Stimulated activated naive B cell treated with anti-CD40 and anti-IgM and Interleukin-4, amounts not matched to agents 10 μg/mL and 1 μg/mL and 100 μg/mL, for 72 hours (primary cell): Measurements from ENCODE around the gene KBTBD8.

Experiments used
- ATAC-seq, 2 donors: fragments of 150-1000 bp; cut with Tn5 transposase; replicated peaks; 2 replicates each; pipeline ENCODE4 v1.10.0; 2021; ENCODE audit warnings: moderate library complexity in 1 of 2
- DNase-seq: peaks from one replicate; pipeline ENCODE4 v3.0.0; 2021
- H3K27ac Mint-ChIP-seq: one replicate; pipeline ENCODE4 v1.8.0; 2022; ENCODE audit warnings: mild to moderate bottlenecking, mixed read lengths
- H3K27me3 Mint-ChIP-seq, 2 donors: one replicate each; pipeline ENCODE4 v1.8.0; 2022; ENCODE audit warnings: mixed read lengths in 2 of 2
- H3K36me3 Mint-ChIP-seq, 2 donors: one replicate each; pipeline ENCODE4 v1.8.0; 2022; ENCODE audit warnings: mixed read lengths in 2 of 2, mild to moderate bottlenecking in 1 of 2
- H3K4me1 Mint-ChIP-seq, 2 donors: one replicate each; pipeline ENCODE4 v1.8.0; 2022; ENCODE audit warnings: mixed read lengths in 2 of 2, mild to moderate bottlenecking in 1 of 2
- H3K4me3 Mint-ChIP-seq, 2 donors: one replicate each; pipeline ENCODE4 v1.8.0; 2022; ENCODE audit warnings: mild to moderate bottlenecking in 2 of 2, mixed read lengths in 2 of 2, moderate library complexity in 1 of 2
- H3K9me3 Mint-ChIP-seq, 2 donors: one replicate each; pipeline ENCODE4 v1.8.0; 2022; ENCODE audit warnings: mixed read lengths in 2 of 2, mild to moderate bottlenecking in 1 of 2

KBTBD8 gene

GRCh38 chr3:67006460-67006859 lies 8.4 kb downstream of the KBTBD8 start:
- H3K27ac Mint-ChIP-seq: no peak overlapping the region
- H3K4me1 Mint-ChIP-seq: peaks cover 33 to 68% of the 10 kb centered on the region in 2 donors
- ATAC-seq: no peak
- peaks cover 0 to 3% of the 10 kb centered on the region in 2 donors for H3K9me3 Mint-ChIP-seq
- no peak for DNase-seq
- H3K4me3 Mint-ChIP-seq: no peak overlapping the region
- H3K36me3 Mint-ChIP-seq: peaks cover 54 to 59% of the 10 kb centered on the region in 2 donors
- H3K27me3 Mint-ChIP-seq: no peaks in the 10 kb centered on the region

GRCh38 chr3:67008388-67008787 lies 10.3 kb downstream of the KBTBD8 start:
- DNase-seq (no peak), ATAC-seq (no peak)
- Mint-ChIP-seq H3K36me3 (peaks cover 58 to 67% of the 10 kb centered on the region in 2 donors), H3K27me3 (no peaks in the 10 kb centered on the region), H3K9me3 (peaks cover 0 to 3% of the 10 kb centered on the region in 2 donors), H3K4me3 (no peak overlapping the region), H3K4me1 (peaks cover 35 to 68% of the 10 kb centered on the region in 2 donors), H3K27ac (no peak overlapping the region)

GRCh38 chr3:67009716-67010115 lies 11.6 kb downstream of the KBTBD8 start:
- Mint-ChIP-seq H3K27me3 (no peaks in the 10 kb centered on the region), H3K4me3 (no peak overlapping the region), H3K9me3 (no peaks in the 10 kb centered on the region), H3K36me3 (peaks cover 52 to 64% of the 10 kb centered on the region in 2 donors), H3K4me1 (peaks cover 32 to 70% of the 10 kb centered on the region in 2 donors), H3K27ac (no peak overlapping the region)
- DNase-seq (no peak), ATAC-seq (no peak)

- no peaks in the 10 kb centered on the region for H3K27me3 Mint-ChIP-seq
- DNase-seq (no peak), ATAC-seq (no peak)
- H3K36me3 Mint-ChIP-seq: peaks cover 38 to 51% of the 10 kb centered on the region in 2 donors
- no peak overlapping the region for H3K27ac Mint-ChIP-seq
- no peaks in the 10 kb centered on the region for H3K9me3 Mint-ChIP-seq
- no peak overlapping the region for H3K4me3 Mint-ChIP-seq
- peaks cover 29 to 63% of the 10 kb centered on the region in 2 donors for H3K4me1 Mint-ChIP-seq
These were observed 13.5 kb downstream of the KBTBD8 start for GRCh38 chr3:67011414-67012131.

GRCh38 chr3:67012564-67012963 lies 14.5 kb downstream of the KBTBD8 start:
- H3K27ac Mint-ChIP-seq: no peak overlapping the region
- DNase-seq: no peak
- H3K9me3 Mint-ChIP-seq: no peaks in the 10 kb centered on the region
- ATAC-seq: no peak
- H3K4me1 Mint-ChIP-seq: peaks cover 36 to 73% of the 10 kb centered on the region in 2 donors
- H3K36me3 Mint-ChIP-seq: peaks cover 38 to 53% of the 10 kb centered on the region in 2 donors
- H3K27me3 Mint-ChIP-seq: no peaks in the 10 kb centered on the region
- peak overlapping the region in 1 of 2 donors; percentile 10 for H3K4me3 Mint-ChIP-seq

- no peak for ATAC-seq
- Mint-ChIP-seq H3K4me1 (peaks cover 40 to 69% of the 10 kb centered on the region in 2 donors), H3K27ac (peak overlapping the region; percentile 31), H3K36me3 (peaks cover 21 to 39% of the 10 kb centered on the region in 2 donors), H3K27me3 (no peaks in the 10 kb centered on the region), H3K9me3 (no peaks in the 10 kb centered on the region), H3K4me3 (peak overlapping the region; percentile 29 to 46)
- DNase-seq: no peak
These were observed 17.8 kb downstream of the KBTBD8 start for GRCh38 chr3:67015702-67016484.

GRCh38 chr3:67016522-67017080 lies 18.5 kb downstream of the KBTBD8 start:
- H3K4me3 Mint-ChIP-seq: peak overlapping the region; percentile 29 to 46
- no peaks in the 10 kb centered on the region for H3K27me3 Mint-ChIP-seq
- peaks cover 38 to 64% of the 10 kb centered on the region in 2 donors for H3K4me1 Mint-ChIP-seq
- H3K27ac Mint-ChIP-seq: peak overlapping the region; percentile 31
- peak; percentile 69 to 70 for ATAC-seq
- no peak for DNase-seq
- no peaks in the 10 kb centered on the region for H3K9me3 Mint-ChIP-seq
- H3K36me3 Mint-ChIP-seq: peaks cover 15 to 36% of the 10 kb centered on the region in 2 donors

- Mint-ChIP-seq H3K27ac (no peak overlapping the region), H3K9me3 (no peaks in the 10 kb centered on the region), H3K27me3 (no peaks in the 10 kb centered on the region), H3K36me3 (peaks cover 9 to 30% of the 10 kb centered on the region in 2 donors), H3K4me1 (peaks cover 32 to 58% of the 10 kb centered on the region in 2 donors), H3K4me3 (no peak overlapping the region)
- ATAC-seq: peak; percentile 16 to 22
- DNase-seq: no peak
These were observed 19.1 kb downstream of the KBTBD8 start for GRCh38 chr3:67017211-67017610.

GRCh38 chr3:67018105-67018788 lies 20.1 kb downstream of the KBTBD8 start:
- DNase-seq (no peak), ATAC-seq (peak; percentile 29 to 50)
- Mint-ChIP-seq H3K36me3 (peaks cover 8 to 26% of the 10 kb centered on the region in 2 donors), H3K27me3 (no peaks in the 10 kb centered on the region), H3K4me3 (peak overlapping the region; percentile 42 to 49), H3K4me1 (peaks cover 29 to 50% of the 10 kb centered on the region in 2 donors), H3K9me3 (no peaks in the 10 kb centered on the region), H3K27ac (peak overlapping the region; percentile 75)

- Mint-ChIP-seq H3K36me3 (peaks cover 6 to 24% of the 10 kb centered on the region in 2 donors), H3K9me3 (no peaks in the 10 kb centered on the region), H3K27ac (no peak overlapping the region), H3K4me1 (peaks cover 28 to 43% of the 10 kb centered on the region in 2 donors), H3K4me3 (peak overlapping the region in 1 of 2 donors; percentile 42), H3K27me3 (no peaks in the 10 kb centered on the region)
- ATAC-seq (peak; percentile 79 to 83), DNase-seq (no peak)
These were observed 20.9 kb downstream of the KBTBD8 start for GRCh38 chr3:67018789-67019526.

GRCh38 chr3:67028001-67028784 lies 30.1 kb downstream of the KBTBD8 start:
- peaks cover 1 to 7% of the 10 kb centered on the region in 2 donors for H3K36me3 Mint-ChIP-seq
- DNase-seq (no peak), ATAC-seq (peak; percentile 75 to 84)
- no peak overlapping the region for H3K27ac Mint-ChIP-seq
- H3K4me1 Mint-ChIP-seq: peaks cover 20 to 38% of the 10 kb centered on the region in 2 donors
- H3K4me3 Mint-ChIP-seq: no peak overlapping the region
- H3K9me3 Mint-ChIP-seq: no peaks in the 10 kb centered on the region
- no peaks in the 10 kb centered on the region for H3K27me3 Mint-ChIP-seq

- H3K27me3 Mint-ChIP-seq: no peaks in the 10 kb centered on the region
- H3K36me3 Mint-ChIP-seq: peaks cover 2 to 4% of the 10 kb centered on the region in 2 donors
- no peak for DNase-seq
- no peaks in the 10 kb centered on the region for H3K9me3 Mint-ChIP-seq
- H3K27ac Mint-ChIP-seq: peak overlapping the region; percentile 90
- H3K4me1 Mint-ChIP-seq: peaks cover 21 to 45% of the 10 kb centered on the region in 2 donors
- peak overlapping the region; percentile 22 to 52 for H3K4me3 Mint-ChIP-seq
- peak; percentile 52 to 53 for ATAC-seq
These were observed 33.0 kb downstream of the KBTBD8 start for GRCh38 chr3:67030785-67031740.
